ENCODE results near the gene PLCL2. TPM values are rescaled to one million over a fixed set of nuclear protein-coding genes. Genes with fewer than 3 reads are reported as not detected.

The PLCL2 gene
- total RNA-seq, 1 experiment from 2014 or later: 0.07 TPM

- POLR2A ChIA-PET: no interaction called here
- no peaks in the 10 kb centered on the region for H3K4me1 ChIP-seq
- H3K4me1 Mint-ChIP-seq (ENCODE audit: low read depth, unreplicated experiment): no peaks in the 10 kb centered on the region
- CTCF ChIA-PET: no interaction called here
- no peaks in the 10 kb centered on the region for H3K9me3 ChIP-seq
- TF ChIP-seq, protein P1, sequence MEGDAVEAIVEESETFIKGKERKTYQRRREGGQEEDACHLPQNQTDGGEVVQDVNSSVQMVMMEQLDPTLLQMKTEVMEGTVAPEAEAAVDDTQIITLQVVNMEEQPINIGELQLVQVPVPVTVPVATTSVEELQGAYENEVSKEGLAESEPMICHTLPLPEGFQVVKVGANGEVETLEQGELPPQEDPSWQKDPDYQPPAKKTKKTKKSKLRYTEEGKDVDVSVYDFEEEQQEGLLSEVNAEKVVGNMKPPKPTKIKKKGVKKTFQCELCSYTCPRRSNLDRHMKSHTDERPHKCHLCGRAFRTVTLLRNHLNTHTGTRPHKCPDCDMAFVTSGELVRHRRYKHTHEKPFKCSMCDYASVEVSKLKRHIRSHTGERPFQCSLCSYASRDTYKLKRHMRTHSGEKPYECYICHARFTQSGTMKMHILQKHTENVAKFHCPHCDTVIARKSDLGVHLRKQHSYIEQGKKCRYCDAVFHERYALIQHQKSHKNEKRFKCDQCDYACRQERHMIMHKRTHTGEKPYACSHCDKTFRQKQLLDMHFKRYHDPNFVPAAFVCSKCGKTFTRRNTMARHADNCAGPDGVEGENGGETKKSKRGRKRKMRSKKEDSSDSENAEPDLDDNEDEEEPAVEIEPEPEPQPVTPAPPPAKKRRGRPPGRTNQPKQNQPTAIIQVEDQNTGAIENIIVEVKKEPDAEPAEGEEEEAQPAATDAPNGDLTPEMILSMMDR (IDR thresholded peaks at IDR 0.05; ENCODE audit: insufficient read depth in 1 of 2, low read depth in 1 of 2, low read length in 1 of 2, severe bottlenecking in 1 of 2, unreplicated experiment in 1 of 2): no peak
- DNase-seq: no peak
- H3K4me3 ChIP-seq (ENCODE audit: low read depth, low read length): no peak overlapping the region
- H3K9me3 Mint-ChIP-seq (ENCODE audit: unreplicated experiment): no peaks in the 10 kb centered on the region
- no peak overlapping the region for H3K4me3 Mint-ChIP-seq (ENCODE audit: unreplicated experiment)
- H3K27ac Mint-ChIP-seq (ENCODE audit: unreplicated experiment): no peak overlapping the region
- no peaks in the 10 kb centered on the region for H3K36me3 Mint-ChIP-seq (ENCODE audit: insufficient read depth, unreplicated experiment)
- BruUV-seq (replicated peaks): no TSS peak
- no peaks in the 10 kb centered on the region for H3K27me3 ChIP-seq (replicated peaks; ENCODE audit: control insufficient read depth, insufficient read depth, low read length)
- intact Hi-C loops (cut with micrococcal nuclease; ENCODE audit: unreplicated experiment): no loop called here
- no peaks in the 10 kb centered on the region for H3K36me3 ChIP-seq (ENCODE audit: control insufficient read depth, insufficient read depth, low read length)
- H3K27me3 Mint-ChIP-seq (ENCODE audit: insufficient read depth, unreplicated experiment): peaks cover 6% of the 10 kb centered on the region
These were observed 231.3 kb downstream of the PLCL2 start for GRCh38 chr3:17116007-17116600.

GRCh38 chr3:17118771-17119170, 234.0 kb downstream of the PLCL2 start:
- peaks cover 5% of the 10 kb centered on the region for H3K27me3 Mint-ChIP-seq (ENCODE audit: insufficient read depth, unreplicated experiment)
- no peaks in the 10 kb centered on the region for H3K4me1 Mint-ChIP-seq (ENCODE audit: low read depth, unreplicated experiment)
- BruUV-seq (replicated peaks): no TSS peak
- H3K4me3 Mint-ChIP-seq (ENCODE audit: unreplicated experiment): no peak overlapping the region
- TF ChIP-seq, protein P1 (IDR thresholded peaks at IDR 0.05; ENCODE audit: insufficient read depth in 1 of 2, low read depth in 1 of 2, low read length in 1 of 2, severe bottlenecking in 1 of 2, unreplicated experiment in 1 of 2): no peak
- H3K9me3 Mint-ChIP-seq (ENCODE audit: unreplicated experiment): no peaks in the 10 kb centered on the region
- Histone ChIP-seq H3K36me3 (ENCODE audit: control insufficient read depth, insufficient read depth, low read length) (no peaks in the 10 kb centered on the region), H3K27me3 (replicated peaks; ENCODE audit: control insufficient read depth, insufficient read depth, low read length) (no peaks in the 10 kb centered on the region), H3K4me1 (no peaks in the 10 kb centered on the region), H3K4me3 (ENCODE audit: low read depth, low read length) (no peak overlapping the region), H3K9me3 (no peaks in the 10 kb centered on the region)
- DNase-seq: no peak
- no peaks in the 10 kb centered on the region for H3K36me3 Mint-ChIP-seq (ENCODE audit: insufficient read depth, unreplicated experiment)
- no peak overlapping the region for H3K27ac Mint-ChIP-seq (ENCODE audit: unreplicated experiment)
- ChIA-PET POLR2A (no interaction called here), CTCF (no interaction called here)
- intact Hi-C loops (cut with micrococcal nuclease; ENCODE audit: unreplicated experiment): no loop called here

GRCh38 chr3:17119201-17120072, 234.7 kb downstream of the PLCL2 start:
- Mint-ChIP-seq H3K9me3 (ENCODE audit: unreplicated experiment) (no peaks in the 10 kb centered on the region), H3K27ac (ENCODE audit: unreplicated experiment) (no peak overlapping the region), H3K36me3 (ENCODE audit: insufficient read depth, unreplicated experiment) (no peaks in the 10 kb centered on the region), H3K27me3 (ENCODE audit: insufficient read depth, unreplicated experiment) (peaks cover 3% of the 10 kb centered on the region), H3K4me1 (ENCODE audit: low read depth, unreplicated experiment) (no peaks in the 10 kb centered on the region), H3K4me3 (ENCODE audit: unreplicated experiment) (no peak overlapping the region)
- intact Hi-C loops (cut with micrococcal nuclease; ENCODE audit: unreplicated experiment): no loop called here
- no peaks in the 10 kb centered on the region for H3K9me3 ChIP-seq
- no peak for DNase-seq
- ChIA-PET POLR2A (no interaction called here), CTCF (no interaction called here)
- H3K4me1 ChIP-seq: no peaks in the 10 kb centered on the region
- no peak overlapping the region for H3K4me3 ChIP-seq (ENCODE audit: low read depth, low read length)
- no peaks in the 10 kb centered on the region for H3K27me3 ChIP-seq (replicated peaks; ENCODE audit: control insufficient read depth, insufficient read depth, low read length)
- BruUV-seq (replicated peaks): no TSS peak
- TF ChIP-seq, protein P1 (IDR thresholded peaks at IDR 0.05; ENCODE audit: insufficient read depth in 1 of 2, low read depth in 1 of 2, low read length in 1 of 2, severe bottlenecking in 1 of 2, unreplicated experiment in 1 of 2): no peak
- H3K36me3 ChIP-seq (ENCODE audit: control insufficient read depth, insufficient read depth, low read length): no peaks in the 10 kb centered on the region
